ENCODE results near the gene PPFIA2.

GRCh38 chr12:81288651-81289050, 470.5 kb downstream of the PPFIA2 start:
- TF ChIP-seq POLR2AphosphoS5 (IDR thresholded peaks at IDR 0.05): no peak
- no peak for TF ChIP-seq CTCF (IDR thresholded peaks at IDR 0.05)
- TF ChIP-seq POLR2A (IDR thresholded peaks at IDR 0.05): no peak
- TF ChIP-seq EP300 (IDR thresholded peaks at IDR 0.05): no peak

Data from suprapubic skin (tissue), 4 donors.